Femur (tissue), 1 donor: ENCODE results near the gene PPDPF.
"Not testable (repeated sequence)": the region's sequence is repeated elsewhere in the genome, so short reads cannot be mapped to it uniquely, and the experiment has no call there.

Source experiments
- DNase-seq: peaks from one replicate; pipeline ENCODE4 v3.0.0-alpha.2; 2017

Gene PPDPF

DNA sequence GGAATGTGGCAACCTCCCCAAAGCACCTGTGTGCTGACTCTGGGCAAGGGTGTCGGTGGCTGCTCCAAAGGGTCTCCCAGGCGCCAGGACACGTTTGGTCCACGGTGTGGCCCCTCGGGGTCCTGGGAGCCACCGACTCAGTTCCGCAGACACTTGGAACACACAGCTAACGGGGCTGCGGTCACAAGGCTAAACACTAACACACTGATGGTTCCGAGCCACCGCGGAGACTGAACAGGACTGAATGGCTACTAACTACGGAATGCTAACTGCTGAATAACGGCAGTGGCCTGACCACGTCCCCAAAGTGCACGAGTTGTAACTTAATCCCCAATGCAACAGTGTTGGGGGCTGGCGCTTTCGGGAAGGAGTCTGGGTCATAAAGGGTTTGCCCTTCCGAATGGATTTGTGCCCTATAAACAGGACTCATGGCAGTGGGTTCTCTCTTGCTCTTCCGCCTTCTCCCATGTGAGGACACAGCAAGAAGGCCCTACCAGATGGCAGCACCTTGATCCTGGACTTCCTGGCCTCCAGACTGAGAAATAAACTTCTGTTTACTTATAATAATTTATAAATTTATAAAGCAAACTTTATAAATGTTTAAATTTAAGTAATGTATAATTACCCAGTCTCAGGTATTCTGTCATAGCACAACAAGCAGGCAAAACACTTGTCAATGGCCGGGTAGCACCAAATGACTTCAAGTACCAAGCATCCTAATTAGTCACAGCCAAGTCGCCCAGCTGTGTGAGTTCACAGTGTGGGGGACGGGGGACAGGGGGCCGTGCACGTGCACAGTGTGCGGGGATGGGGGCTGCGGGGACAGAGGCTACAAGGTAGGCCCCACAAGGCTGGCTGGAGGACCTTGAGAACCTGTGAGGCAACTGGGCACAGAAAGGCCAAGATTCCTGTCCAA lies 19.4 kb upstream of the PPDPF start:
- DNase-seq = no peak

- peak; percentile 69 for DNase-seq
Observed at GRCh38 chr20:63501818-63502670, 18.5 kb upstream of the PPDPF start.

GRCh38 chr20:63502671-63503172 lies 17.8 kb upstream of the PPDPF start:
- no peak for DNase-seq

- DNase-seq = no peak
Observed at GRCh38 chr20:63503524-63503923, 17.0 kb upstream of the PPDPF start.

DNA sequence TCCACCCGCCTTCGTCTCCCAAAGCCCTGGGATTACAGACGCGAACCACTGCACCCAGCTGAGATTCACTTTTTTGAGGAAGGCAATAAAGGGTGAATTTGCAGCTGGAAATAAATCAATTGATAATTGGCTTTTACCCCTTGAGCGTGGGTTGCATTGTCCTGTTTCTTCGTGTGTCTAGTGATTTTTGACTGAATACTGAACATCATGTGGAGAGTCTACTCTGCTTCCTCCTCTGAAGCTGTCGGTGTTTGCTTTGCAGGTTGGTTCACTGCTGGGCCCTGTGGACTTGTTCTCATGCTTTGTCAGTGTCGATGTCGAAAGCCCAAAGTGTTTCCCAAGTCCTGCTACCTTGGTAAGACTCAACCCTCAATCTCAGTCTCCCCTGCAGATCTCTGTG lies 15.9 kb upstream of the PPDPF start:
- no peak for DNase-seq

- DNase-seq = no peak
Observed at GRCh38 chr20:63505281-63505680, 15.3 kb upstream of the PPDPF start.

DNA sequence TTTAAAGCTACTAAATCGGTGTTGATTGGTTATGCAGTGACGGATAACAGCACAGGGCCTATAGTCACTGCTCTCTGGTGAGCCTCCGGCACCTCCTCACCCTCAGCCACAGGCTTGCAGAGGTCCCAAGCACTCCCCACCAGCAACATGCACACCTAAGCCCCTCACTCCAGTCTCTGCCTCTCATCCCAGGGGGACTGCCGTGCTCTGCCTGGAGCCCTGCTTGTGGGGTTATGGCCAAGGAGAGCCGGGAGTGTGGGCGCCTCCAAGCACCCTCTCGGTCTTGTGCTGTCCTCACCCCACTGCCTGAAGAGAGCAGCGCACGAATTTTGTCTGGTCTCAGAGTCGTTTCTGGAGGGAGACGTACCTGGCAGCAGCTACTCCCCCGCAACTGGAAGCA lies 14.8 kb upstream of the PPDPF start:
- no peak for DNase-seq

DNA sequence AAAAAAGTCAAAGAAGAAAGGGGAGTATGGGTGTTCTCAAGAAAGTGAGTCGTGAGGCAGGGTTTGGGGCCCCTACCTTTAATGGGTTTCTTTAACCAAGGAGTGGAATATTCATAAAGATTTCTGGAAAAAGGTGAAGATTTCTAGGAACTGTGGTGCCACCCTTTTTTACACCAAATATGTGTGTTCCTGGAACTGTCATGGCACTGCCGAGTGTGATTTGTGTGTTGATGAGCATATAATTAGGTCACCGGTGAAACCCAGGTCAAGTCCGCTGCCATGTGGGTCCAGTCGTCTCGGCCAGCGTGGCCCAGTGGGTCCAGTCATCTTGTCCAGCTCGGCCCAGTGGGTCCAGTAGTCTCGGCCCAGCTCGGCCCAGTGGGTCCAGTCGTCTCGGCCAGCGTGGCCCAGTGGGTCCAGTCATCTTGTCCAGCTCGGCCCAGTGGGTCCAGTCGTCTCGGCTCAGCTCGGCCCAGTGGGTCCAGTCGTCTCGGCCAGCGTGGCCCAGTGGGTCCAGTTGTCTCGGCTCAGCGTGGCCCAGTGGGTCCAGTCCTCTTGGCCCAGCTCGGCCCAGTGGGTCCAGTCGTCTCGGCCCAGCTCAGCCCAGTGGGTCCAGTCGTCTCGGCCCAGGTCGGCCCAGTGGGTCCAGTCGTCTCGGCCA lies 13.4 kb upstream of the PPDPF start:
- no peak for DNase-seq

DNA sequence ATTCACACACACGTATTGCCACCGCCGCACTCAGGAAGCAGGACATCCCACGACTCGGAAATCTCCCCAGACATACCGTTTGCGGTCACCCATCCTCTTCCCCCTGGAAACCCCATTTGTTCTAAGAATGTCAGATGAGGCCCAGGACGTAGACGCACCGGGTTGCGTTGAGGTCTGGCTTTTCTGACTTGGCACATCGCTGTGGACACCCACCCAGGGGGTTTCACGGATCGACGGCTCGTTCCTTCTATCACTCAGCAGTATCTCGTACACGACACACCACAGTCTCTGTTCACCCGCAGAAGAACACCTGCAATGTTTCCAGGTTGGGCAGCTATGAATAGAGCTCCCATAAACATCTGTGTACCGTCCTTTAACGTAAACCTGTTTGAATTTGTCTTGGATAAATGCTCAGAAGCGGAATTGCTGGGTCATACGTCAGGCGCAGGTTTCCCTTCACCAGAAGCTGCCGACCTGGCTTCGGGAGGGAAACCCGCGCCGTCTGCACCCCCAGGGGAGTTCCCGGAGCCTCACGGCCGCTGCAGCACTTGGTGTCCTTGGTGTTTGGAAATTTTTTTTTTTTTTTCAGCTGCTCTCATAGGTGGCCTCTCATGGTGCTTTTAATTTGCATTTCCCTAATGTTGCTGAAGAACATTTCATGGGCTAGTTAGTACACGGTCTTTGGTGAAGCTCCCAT lies 12.3 kb upstream of the PPDPF start:
- no peak for DNase-seq

DNA sequence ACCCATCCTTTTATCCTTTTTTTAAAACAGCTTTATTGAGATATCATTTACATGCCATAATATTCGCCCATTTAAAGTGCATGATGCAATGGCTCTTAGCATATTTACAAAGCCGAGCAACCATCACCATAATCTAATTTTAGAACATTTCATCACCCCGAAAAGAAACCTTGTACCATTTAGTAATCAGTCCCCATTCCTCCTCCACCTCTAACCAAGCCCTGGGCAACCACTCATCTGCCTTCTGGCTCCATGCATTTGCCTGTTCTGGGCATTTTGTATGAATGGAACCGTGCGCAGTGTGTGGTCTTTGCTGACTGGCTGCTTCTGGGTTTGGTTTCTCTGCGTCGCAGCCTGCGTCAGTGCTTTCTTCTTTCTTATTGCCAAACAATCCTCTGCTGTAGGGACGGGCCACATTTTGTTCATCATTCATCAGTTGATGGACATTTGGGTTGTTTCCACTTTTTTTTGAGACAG lies 11.4 kb upstream of the PPDPF start:
- DNase-seq = no peak

DNA sequence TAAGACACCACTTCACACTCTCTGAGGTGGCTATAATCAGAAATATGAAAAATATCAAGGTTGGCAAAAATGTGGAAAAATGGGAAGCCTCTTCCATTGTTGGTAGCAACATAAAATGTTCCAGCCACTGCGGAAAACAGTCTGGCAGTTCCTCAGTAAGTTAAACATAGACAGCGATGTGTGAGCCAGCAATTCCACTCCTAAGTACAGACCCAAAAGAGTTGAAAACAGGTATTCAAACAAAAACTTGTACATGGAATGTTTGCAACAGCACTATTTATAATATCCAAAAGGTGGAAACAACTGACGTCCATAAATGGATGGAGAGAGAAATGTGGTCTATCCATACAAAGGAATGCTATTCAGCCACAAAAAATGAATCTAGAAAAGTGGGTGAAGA lies 7.4 kb upstream of the PPDPF start:
- DNase-seq = no peak

DNA sequence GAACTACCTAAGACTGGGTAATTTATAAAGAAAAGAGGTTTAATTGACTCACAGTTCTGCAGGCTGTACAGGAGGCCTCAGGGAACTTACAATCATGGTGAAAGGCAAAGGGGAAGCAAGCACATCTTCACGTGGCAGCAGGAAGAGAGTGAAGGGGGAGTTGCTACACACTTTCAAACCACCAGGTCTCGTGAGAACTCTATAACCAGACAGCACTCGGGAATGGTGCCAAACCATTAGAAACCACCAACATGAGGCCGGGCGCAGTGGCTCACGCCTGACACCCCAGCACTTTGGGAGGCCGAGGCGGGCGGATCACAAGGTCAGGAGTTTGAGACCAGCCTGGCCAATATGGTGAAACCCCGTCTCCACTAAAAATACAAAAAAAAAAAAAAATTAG lies 6.0 kb upstream of the PPDPF start:
- not testable (repeated sequence) for DNase-seq

DNA sequence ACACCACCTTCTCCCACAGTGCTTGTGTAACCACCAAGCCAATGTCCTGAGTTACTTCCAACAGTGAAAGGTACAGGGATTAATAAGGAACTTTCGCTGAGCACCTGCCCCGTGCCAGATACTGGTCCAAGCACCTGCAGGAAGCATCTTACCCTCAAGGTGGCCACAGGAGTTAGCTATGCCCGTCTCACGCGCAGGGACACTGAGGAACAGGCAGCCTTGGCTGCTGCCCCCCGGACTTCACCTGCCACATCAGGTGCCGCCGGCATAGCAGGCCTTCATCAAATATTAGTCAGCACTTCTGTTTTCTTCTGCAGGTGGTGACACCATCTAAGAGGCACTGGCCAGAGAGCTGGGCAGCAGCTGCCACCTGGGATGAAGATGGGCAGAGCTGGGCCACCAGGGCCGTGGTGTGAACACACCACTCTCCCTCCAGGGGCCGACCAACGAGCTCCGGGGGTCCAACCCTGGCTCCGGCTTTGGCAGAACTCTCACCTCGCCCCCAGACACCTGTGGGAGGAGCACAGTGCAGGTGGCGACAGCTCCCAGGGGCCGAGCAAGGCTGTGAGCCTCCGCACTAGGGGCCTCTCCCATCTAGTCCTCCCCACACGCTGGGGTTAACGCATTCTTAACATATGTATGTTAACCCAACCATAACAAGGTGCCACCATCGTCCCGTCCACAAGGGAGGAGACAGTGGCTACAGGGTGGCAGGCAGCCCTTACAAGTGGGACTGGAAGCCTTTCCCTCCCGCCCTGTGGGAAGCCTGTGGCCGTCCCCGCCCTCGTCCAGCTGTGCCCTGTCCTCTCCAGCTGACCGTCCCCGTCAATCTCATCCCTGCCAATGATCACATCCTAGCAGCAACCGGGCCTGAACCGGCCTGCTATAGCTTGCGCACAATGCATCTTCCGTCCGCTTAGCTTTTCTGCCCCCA lies 2.9 kb upstream of the PPDPF start:
- DNase-seq = peak; percentile 39

DNA sequence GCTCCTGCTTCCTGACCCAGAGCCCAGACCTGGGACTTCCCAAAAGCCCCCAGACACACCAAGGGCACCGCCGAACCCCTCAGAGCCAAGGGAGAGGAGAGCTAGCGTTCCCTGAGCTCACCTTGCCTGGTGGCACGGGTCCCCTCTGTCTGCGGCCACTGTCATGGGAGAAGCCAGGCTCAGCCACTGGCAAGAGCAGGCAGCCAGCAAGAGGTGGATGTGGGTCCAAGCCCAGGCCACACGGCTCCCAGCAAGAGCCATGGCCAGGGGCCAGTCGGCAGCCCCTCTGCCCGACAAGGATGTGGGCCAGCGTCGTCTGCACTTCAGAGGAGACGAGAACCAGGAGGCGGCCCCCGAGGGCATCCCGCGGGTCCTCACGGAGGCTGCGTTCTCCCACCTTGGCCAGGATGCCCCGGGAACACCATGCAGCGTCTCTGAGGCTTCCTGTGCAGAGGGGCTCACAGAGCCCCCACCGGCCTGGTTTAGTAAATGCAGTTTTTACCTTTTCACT lies 2.2 kb upstream of the PPDPF start:
- DNase-seq = peak; percentile 24

DNA sequence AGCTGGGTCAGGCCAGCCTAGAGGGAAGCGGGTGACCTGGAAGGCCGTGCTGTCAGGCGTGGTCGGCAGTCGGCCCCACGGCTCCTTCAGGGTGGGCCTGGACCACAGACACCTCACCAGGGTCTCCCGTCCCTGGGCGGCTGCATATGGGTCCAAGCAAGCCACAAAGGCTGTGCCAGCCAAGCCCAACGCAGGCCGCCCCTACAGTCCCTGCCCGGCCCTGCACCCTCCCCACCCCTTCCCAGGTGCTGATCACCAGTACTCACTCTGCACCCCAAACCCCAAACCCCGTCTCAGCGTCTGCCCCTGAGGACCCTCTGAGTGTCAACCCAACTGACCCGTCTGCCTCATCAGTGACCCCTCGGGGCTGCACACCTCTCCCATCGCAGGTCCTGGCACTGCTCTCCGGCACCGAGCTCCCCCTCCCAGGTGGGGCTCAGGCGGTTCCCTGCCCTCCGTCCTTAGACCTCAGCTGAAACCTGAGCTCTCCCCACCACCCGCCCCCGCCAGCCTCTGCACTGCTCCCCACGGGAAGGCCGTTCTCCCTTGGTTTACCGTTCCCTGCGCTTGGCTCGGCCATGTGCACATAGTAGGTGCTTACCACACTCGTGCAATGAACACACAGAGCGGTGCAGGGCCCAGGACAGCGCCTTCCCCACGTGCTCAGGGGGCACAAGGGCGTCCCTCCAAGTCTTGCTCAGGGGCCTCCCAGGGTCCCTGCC lies 1.5 kb upstream of the PPDPF start:
- DNase-seq = peak; percentile 42

DNA sequence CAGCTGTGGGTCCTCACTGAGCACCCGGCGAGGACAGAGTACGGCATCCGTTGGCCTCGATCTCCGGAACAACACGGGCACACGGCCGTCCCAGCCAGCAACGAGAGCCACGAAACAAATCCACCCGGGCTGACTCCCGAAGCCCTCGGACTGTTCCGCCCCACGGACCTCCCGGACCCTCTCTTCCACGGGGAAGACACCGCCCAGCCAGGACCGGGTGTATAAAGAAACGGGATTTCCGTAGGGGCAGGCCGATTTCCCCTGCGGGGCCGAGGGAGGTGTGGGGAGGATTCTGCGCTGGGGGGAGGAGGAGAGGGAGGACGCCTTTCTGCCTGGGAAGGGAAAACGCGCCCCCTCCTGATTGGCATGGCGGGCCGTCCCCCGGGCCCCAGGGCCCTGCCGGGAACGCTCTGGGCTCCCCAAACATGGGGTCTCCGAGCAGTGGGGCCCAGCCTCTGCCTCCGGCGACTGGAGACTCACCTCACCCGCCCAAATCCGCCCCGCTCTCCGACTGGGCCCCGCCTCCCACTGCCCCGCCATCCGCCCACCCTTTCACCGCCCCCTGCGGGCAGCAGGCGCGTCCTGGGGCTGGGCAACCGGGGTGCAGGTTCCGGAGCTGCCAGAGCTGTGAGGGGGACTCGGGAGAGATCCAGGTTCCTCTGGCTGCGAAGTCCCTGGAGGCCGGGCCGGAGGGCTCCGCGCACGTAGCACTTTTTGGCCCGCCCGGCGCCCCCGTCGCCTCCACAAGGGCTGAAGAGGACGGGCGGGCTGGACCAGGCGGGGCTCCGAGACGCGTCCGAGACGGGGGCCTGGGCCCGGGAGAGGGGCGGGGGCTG lies 679 bp upstream of the PPDPF start:
- peak; percentile 81 for DNase-seq

DNA sequence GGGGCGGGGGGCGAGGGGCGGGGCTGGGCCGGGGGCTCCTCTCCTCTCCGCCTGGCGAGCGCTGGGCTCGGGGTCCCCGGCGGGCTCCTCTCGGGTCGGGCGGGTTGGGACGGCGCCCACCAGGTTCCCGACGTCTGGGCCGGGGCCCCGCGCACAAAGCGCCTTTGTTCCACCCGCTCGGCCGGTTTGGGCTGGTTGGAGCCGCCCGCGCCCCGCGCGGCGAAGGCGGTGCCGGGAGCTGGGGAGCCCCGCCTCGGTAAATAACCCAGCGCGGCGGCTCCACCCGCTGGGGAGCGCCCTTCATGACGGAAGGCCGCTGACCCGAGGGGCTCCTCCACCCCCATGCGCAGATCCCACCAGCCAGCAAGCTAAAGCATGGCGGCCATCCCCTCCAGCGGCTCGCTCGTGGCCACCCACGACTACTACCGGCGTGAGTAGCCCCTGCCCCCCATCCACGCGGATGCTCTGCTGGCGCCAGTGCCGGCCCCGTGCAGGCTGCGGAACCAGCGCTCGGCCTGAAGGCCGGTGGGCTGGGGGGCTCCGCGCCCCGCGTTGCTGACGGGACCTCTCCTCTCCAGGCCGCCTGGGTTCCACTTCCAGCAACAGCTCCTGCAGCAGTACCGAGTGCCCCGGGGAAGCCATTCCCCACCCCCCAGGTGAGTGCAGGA lies 503 bp downstream of the PPDPF start:
- peak; percentile 88 for DNase-seq

DNA sequence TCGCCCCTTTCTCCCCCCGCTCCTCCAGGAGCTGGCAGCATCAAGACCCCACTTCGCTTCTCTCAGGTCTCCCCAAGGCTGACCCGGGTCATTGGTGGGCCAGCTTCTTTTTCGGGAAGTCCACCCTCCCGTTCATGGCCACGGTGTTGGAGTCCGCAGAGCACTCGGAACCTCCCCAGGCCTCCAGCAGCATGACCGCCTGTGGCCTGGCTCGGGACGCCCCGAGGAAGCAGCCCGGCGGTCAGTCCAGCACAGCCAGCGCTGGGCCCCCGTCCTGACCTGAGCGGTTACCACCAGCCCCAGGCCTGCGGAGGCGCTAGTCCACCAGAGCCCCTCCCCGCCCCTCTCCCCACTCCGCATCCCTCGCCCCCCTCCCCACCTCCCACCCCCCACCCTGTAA lies 1.0 kb downstream of the PPDPF start:
- peak; percentile 48 for DNase-seq
